NCI-H748 (cell line): Measurements from ENCODE around the gene BCAR1.
"Not testable (repeated sequence)": the region's sequence is repeated elsewhere in the genome, so short reads cannot be mapped to it uniquely, and the experiment has no call there.

Experiments
- DNase-seq: peaks from one replicate; lab custom pipeline; 2025; ENCODE audit not compliant: unreplicated experiment; lab: John Stamatoyannopoulos, UW

Gene BCAR1

GRCh38 chr16:75251280-75252048 lies at the start of gene BCAR1:
Gene BCAR1, minus strand, starts transcription at chr16:75251624. Its CDS starts 142 bp downstream, at chr16:75251482.
- DNase-seq: peak; percentile 88

- no peak for DNase-seq
Observed at GRCh38 chr16:75298267-75298666, 46.8 kb upstream of the BCAR1 start.

GRCh38 chr16:75296606-75297005 lies 45.2 kb upstream of the BCAR1 start:
- DNase-seq: no peak

- DNase-seq: no peak
Observed at GRCh38 chr16:75294773-75295459, 43.5 kb upstream of the BCAR1 start.

- DNase-seq: no peak
Observed at GRCh38 chr16:75293772-75294171, 42.3 kb upstream of the BCAR1 start.

- no peak for DNase-seq
Observed at GRCh38 chr16:75293173-75293572, 41.7 kb upstream of the BCAR1 start.

GRCh38 chr16:75292691-75293090 lies 41.3 kb upstream of the BCAR1 start:
- no peak for DNase-seq

- no peak for DNase-seq
Observed at GRCh38 chr16:75289189-75289588, 37.8 kb upstream of the BCAR1 start.

GRCh38 chr16:75288596-75289120 lies 37.2 kb upstream of the BCAR1 start:
- no peak for DNase-seq

- no peak for DNase-seq
Observed at GRCh38 chr16:75288181-75288580, 36.8 kb upstream of the BCAR1 start.

GRCh38 chr16:75287708-75288107 lies 36.3 kb upstream of the BCAR1 start:
- DNase-seq: no peak

GRCh38 chr16:75286389-75286788 lies 35.0 kb upstream of the BCAR1 start:
- DNase-seq: no peak

- DNase-seq: peak; percentile 6
Observed at GRCh38 chr16:75282466-75283281, 31.2 kb upstream of the BCAR1 start.

- DNase-seq: no peak
Observed at GRCh38 chr16:75281826-75282225, 30.4 kb upstream of the BCAR1 start.

- DNase-seq: not testable (repeated sequence)
Observed at GRCh38 chr16:75281009-75281408, 29.6 kb upstream of the BCAR1 start.

- no peak for DNase-seq
Observed at GRCh38 chr16:75280331-75280804, 28.9 kb upstream of the BCAR1 start.

GRCh38 chr16:75279305-75279704 lies 27.9 kb upstream of the BCAR1 start:
- DNase-seq: peak; percentile 37

- no peak for DNase-seq
Observed at GRCh38 chr16:75273054-75273925, 21.9 kb upstream of the BCAR1 start.

- DNase-seq: not testable (repeated sequence)
Observed at GRCh38 chr16:75272629-75273028, 21.2 kb upstream of the BCAR1 start.

- no peak for DNase-seq
Observed at GRCh38 chr16:75272097-75272551, 20.7 kb upstream of the BCAR1 start.
